ENCODE data around the gene ADAM12. TPM values are rescaled to one million over a fixed set of nuclear protein-coding genes. Genes with fewer than 3 reads are reported as not detected.

Gene ADAM12
- total RNA-seq, 1 donor from 2014 or later, result not detected

DNA sequence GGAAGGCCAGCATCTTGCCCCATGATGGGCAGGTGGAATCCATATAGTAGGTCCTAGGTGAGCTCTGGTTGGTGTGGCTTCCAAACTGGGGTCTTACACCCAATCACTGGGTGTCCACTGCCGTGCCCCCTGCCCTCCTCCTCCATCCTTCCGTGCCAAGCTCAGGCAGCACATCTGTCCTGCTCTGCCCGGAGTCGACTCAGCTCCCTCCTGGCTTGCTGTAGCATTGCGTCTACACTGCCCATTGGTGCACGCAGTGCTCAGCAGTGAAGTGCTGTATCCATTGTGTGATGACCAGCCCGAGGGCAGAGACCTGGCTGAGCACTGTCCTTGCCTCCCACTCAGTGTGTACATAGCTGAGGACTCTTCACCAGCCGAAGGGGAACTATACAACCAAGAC, 148.4 kb downstream of the ADAM12 start:
- DNase-seq (ENCODE audit: low spot score) (no peak), ATAC-seq (no peak)

DNA sequence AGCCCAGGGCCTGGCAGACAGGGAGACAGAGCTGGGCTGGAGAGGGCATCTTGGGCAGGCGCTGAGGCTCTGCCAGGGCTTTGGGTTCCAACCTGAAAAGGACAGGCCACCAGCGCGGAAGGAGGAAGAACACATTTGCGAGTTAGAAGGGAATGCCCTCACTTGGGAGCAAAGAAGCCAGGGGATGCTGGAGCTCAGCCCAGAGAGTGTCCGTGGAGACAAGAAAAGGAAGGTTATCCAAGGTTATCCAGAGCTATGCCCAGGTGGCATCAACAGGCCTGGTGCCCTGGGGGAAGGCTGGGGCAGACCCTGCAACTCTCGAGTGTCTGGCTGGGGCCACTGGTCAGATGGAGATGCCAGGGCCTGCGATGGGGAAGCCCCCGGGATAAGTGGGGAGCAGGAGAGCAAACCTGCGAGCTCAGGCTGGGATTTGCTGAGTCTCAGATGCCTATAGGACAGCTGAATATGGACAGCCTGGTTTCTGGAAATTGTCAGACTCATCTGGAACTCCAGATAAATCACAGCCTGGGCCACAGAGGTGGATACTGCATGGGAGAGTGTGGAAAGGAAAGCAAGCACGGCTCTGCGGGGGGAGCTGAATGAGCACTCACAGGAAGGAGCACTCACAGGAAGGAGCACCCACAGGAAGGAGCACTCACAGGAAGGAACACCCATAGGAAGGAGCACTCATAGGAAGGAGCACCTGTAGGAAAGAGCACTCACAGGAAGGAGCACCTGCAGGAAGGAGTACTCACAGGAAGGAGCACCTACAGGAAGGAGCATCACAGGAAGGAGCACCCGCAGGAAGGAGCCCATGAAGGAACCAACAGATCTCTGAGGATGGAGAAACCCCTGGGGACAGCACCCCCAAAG, 152.1 kb downstream of the ADAM12 start:
- DNase-seq (ENCODE audit: low spot score) (no peak), ATAC-seq (no peak)

DNA sequence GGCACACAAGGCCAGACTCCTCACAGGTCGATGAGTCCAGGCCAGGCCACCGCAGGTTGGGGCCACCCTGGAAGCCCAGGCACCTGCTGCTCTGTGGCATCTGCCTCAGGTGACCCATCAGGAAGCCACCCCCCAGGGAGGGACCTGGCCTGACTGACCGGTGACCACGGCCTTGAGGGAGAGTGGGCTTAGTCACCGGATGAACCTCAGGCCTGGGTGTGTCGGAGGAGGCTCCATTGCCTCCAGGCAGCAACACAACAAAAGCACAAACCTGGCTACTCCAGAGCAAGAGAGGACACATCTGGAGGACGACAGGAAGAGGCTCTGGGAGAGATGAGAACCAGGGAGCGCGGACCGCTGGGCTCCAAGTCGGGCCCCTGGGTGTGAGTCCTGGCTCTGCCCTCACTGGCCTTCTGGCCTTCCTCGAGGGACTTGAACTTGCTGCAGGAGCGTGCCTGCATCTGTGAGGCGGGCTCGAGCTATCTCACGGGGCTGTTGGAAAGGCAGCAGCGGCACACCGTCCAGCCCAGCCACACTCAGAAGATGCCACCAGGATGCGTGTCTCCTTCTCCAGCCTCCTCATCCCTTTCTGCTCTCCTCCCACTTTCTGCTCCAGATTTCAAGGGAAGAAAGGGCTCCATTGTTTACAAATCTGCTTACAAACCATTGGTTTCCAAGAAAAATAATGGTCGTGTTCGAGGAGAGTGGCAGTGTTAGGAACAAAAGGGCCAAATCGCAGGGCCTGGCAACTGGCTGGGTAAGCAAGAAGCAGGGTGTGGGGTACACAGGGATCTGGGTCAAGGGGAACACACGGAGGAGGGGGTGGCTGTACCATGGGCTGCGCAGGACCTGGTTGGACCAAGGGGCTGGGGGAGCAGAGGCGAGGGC, 152.9 kb downstream of the ADAM12 start:
- ATAC-seq, result no peak
- no peak for DNase-seq (ENCODE audit: low spot score)

DNA sequence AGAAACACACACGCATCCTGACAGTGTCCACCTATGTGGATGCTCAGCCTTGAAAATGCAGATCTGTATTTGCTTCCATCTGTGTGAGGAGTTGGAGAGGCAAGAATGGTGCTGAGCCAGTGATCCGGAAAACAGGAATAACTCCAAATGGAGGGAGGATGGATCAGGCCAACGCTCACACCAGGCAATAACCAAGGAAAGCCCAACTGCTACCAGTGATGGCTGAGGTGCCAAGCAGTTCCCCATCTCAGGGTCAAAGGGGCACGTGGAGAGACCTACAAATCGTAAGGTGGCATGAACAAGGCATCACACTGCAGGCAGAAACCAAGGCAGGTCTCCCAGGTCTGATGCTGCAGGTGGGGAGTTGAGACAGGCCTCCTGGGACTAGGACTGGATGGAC, 153.6 kb downstream of the ADAM12 start:
- DNase-seq (ENCODE audit: low spot score), result no peak
- ATAC-seq, result no peak

DNA sequence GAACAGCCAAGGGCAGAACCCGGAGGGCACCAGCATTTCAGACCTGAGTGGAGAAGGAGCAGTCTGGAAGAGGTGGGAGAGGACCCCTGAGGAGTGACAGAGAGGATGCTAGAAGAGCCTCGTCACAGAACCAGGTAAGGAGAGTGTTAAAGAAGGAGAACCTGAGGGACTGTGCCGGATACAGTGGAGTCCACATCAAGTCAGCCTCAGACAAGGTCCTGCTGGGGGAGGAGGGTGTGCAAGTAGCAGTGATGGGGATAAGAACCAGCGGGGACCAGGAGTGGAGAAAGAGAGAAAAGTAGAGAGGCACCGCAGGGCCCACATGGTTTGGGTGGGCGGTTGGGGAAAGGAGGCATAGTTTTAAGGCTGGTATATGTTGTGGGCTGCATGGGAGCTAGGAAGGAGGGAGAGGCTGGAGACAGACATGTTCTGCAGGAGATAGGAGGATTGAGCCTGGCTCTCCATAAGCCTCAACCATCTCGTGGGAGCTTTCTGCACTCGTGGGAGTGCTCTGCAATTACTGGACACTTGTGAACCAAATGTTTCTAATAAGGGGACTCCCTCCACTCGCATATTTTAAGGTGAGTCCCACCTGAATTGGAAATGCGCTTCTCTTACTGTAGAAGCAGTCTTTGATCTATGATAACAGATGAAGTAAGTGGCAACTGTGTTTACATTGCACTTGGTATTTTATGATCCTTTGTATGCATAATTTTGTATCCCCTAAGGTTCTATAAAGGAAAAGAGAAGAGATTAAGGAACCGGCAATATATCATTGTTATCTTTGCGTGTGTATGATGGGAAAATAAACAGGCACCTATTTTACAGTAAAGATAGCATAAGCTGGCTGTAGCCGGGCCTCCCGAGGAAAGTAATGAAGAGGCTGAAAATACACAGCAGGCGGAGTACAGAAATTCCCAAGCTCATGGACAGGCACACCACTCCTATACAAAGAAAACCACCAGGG, 154.8 kb downstream of the ADAM12 start:
- no peak for DNase-seq (ENCODE audit: low spot score)
- ATAC-seq, result no peak

DNA sequence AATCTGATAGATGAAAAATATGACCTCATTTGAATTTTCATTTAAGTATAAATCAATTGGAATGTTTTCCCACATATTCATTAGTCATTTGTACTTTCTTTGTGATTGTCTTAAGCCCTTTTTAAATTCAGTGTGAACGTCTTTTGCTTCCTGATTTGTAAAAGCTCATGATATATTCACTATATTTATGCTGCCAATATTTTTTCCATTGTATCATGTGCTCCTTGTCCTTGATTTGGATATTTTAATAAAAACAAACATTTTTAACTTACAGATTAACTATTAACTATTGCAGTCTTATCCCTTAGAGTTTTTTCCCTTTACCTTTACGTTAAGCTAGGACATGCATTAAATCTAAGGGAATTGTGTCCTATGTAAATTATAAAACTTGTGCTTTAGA, 157.7 kb downstream of the ADAM12 start:
- no peak for ATAC-seq
- no peak for DNase-seq (ENCODE audit: low spot score)

DNA sequence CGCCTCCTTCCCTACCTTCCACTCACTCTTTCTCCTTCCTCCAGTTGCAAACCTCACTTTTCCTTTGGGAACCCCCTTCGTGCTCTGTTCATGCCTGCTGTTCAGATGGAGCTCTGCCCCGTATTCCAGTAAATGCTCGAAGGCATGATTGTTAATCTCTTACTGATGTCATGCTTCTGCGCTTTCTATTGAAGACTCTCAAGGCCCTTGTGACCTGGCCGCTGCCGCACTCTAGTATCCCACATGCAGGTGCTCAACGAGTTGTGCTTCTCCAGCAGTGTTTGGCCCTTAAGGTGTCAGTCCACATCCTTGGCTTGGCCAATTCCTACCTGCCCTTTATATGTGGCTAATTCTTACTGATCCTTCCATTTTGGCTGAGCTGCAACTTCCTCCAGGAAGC, 158.6 kb downstream of the ADAM12 start:
- DNase-seq (ENCODE audit: low spot score), result no peak
- ATAC-seq, result no peak

DNA sequence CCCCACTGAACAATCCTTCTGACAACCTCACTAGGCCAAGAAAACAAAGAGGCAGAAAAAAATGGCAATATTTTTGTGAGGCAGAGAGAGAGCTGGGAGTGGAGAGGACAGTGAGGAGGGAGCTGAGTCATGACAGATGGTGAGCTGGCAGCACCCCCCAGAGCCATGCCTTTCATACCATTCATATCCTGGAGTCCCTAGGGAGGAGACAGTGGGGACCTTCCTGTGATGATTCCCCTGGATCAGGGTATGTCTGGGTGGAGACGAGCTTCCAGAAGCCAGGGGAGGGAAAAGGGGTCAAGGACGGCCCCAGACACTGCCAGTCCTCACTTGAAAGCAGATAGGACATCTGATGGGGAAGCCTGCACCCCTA, 160.5 kb downstream of the ADAM12 start:
- ATAC-seq, result no peak
- no peak for DNase-seq (ENCODE audit: low spot score)

DNA sequence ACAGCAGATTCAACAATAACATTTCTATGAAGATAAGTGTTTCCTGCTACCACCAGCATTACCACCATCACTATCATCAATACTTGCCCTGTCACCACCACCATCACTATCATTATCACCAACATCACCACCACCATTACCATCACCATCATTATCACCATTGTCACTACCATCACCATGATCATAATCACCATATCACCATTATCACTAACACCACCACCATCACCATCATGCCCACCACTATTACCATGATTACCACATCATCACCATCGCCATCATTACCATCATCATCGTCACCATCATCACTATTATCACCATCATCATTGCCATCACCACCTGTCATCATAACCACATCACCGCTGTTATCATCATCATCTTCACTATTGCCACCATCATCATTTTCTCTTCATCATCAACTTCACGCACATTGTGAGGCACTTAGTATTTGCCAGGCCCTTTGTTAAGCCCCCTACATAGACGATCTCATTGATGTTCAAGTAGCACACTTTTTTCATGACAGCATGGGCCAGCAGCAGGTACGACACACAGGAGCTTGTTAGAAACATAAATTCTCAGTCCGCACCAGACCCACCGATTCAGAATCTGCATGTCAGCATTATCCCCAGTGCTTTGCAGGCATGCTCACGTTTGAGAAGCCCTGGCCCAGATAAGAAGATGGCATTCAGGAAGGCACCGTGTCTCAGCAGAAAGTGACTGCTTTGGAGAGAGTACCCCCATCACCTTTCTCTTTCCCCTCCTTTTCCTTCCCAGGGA, 161.1 kb downstream of the ADAM12 start:
- ATAC-seq, result no peak
- no peak for DNase-seq (ENCODE audit: low spot score)

DNA sequence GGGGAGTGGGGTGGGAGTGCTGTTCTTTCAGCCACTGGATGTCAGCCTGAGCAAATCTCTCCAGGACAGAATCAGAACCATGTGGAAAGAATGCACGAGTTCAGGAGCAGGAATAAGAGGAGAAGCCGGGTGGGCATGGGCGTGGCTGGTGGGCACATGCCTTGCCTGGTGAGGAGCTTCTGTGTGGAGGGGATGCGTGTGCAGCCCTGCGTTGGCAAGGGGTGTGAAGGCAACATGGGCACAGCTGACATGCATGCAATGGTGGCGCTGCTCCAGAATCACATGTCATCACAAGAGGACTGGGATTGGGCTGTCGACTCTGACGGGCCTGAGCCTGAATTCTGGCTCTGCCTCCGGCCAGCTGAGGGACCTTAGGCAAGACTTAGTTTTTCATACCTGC, 162.1 kb downstream of the ADAM12 start:
- no peak for ATAC-seq
- no peak for DNase-seq (ENCODE audit: low spot score)

DNA sequence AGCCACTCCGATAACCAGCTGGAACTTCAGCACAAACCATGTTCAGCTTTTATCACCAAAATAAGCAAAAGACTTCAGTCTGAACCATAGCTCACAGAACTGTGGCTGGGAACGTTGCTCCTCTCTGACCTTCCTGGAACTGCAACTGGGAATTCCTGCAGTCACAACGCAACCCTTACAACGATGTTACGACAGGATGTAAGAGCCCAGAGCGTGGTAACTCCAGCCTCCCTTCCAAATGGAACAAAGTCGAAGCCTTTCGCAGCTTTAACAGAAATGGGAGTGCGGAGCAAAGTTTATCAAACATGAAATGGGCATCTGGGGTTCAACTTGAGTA, 162.6 kb downstream of the ADAM12 start:
- DNase-seq (ENCODE audit: low spot score), result no peak
- ATAC-seq, result peak; percentile 31

DNA sequence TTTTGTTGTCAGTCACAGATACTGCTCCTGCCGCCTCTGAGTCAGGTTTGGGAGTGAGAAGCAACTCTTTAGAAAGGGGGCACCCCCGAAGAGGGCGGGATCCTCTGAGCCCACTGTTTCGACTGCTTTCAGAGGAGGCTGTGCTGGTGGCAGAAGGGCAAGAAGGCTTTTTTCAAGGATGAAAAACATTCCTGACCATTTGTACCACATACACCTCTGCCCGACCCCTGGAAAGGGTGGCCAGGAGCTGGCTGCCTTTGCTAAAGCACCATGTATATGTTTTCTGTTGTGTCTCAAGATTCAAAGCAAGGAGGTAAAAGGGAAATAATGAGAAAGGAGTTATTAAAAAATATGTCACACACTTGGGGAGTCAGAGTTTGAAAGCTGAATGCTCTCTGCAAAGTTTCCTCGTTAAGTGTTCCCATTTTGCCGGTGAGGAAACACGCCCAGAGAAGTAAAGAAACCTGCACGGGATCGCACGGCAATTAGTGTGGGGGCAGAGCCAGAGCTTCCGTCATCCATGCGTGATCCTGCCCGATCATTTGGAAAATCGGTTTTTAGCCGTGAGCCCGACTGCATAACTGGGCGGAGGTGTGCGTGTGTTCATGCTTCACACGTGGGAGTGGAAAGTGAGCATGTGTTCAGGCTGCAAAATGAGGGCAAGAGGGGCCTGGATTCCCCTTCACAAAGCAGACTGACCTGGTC, 163.2 kb downstream of the ADAM12 start:
- DNase-seq (ENCODE audit: low spot score) (no peak), ATAC-seq (no peak)

DNA sequence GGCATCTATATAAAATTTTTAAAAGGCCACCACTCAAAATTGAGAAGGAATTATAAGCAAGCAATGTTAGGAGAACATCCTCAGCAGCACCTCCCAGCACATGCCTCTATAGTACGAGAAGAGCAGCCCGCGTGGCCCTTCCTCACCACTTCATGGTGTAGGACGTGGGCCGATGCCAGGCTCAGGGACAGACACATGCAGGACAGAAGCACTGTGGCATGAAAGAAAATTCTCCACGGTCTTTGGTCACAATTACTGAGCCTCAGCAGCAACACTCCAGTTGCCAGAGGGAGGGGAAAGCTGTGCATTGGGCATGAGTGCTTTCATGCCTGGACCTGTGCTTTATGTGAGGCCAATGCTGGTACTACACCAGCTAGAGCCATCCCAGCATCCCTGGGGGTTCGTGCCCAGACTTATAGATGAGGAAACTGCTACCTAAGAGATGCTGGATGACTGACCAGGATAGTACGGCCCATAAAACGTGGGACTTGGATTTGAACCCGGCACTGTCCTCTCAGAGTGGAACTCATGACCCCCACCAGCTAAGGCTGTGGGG, 164.7 kb downstream of the ADAM12 start:
- ATAC-seq, result no peak

DNA sequence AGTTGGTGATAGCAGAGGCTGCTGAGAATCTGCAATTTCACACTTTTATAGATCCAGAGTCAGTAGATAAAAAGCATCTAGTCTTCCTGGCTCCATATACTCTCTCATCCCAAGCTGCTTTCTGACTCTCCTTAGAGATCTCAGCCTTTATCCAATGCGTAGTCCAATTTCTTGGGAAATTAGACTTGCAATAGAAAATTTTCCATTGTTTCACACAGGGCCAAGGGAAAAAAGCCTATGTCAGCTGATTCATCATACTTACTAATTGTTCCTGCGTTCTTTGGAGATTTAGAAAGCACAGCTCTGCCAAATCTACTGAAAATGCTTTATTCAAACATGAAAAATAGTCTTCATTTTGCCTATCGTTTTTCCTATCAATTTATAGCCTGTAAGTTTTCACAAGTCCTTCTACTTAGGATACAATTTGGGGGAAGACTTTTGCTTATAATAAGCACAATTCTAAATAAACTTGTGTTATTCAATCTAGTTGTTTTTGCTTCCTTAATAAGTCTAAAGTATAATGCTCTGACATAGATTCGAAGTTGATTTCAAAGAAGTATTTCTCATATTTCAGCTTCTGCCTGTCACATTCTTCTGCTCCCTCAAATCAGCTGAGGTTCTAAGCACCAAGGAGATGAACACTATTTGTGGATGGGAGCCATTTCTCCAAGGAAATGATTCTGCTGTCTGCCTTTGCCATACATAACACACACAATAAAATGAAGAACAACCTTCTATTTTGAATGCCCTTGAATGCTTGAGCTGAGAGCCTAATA, 165.4 kb downstream of the ADAM12 start:
- ATAC-seq (no peak), DNase-seq (ENCODE audit: low spot score) (no peak)

More for the DNA sequence above, 164.7 kb downstream of the ADAM12 start:
- DNase-seq (ENCODE audit: low spot score), result no peak

DNA sequence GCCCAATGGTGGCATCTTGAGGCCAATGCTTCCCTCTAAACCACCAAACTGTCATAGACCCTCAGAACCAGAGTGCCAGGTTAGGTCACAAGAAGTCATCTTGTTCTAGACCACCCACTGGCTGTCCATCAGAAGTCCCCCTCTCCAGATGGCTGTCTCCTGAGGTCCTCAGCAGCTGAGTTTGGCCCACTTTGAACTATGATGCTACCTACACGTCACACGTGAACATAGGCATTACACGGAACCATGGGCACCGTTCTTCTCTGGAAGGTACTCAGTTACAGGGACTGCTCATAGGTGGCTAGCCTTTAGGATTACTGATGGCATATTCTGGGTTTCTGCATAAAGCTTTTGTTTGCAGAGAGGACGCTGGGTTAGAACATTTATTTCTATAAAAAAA, 166.4 kb downstream of the ADAM12 start:
- no peak for DNase-seq (ENCODE audit: low spot score)
- no peak for ATAC-seq

DNA sequence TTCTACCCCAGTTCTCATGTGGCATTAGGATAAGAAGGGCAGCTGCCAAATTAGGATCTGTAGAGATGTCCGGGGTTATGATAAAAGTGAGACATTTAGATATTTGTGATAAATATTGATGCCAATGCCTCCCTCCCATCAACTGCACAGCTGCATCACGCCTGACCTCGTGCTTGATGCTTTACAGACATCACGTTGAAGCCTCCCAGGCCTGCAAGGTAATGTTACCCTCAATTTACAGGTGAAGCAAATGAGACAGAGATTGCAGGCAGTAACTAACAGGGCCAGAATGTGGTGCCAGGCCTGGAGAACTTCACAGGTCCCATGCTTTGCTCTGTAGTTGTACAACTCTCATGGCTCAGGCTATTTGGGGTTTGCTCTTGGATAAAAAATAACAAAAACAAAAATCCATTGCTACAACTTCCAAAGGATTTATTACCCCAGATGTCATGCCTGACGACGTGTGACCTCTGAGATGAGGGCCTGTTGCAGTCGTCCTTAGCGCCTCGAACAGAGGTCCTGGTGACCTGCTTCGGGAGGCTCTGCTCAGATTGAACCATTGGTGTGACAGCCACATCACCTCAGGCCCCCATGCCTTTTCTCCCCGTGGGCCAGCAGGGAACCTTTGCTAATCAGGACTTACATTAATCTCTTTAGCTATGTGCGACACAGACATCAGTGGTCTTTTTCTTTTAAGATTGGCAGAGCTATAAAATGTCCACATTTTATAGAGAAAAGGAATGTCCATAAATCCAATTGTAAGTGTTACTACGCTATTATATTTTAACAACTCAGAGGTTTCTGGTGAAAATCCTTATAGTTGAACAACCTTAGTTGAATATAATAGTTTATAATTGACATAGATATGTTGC, 169.3 kb downstream of the ADAM12 start:
- ATAC-seq (no peak), DNase-seq (ENCODE audit: low spot score) (no peak)

DNA sequence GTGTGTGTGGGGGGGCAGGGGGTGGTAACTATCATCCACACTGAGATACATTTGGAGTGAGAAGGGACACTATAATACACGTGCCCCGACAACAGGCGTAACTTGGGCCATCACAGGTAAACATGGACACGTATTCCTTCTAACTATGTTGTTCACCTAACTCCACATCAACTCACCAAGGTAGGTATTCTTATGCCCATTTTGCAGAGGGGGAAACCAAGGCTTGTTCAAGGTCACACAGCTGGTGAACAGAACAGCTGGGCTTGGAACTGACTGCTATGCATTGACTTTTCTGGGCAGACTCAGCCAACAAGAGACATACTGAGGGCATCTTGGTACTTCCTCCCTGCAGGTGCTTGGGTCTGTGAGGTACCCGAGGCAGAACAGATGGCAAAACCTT, 170.1 kb downstream of the ADAM12 start:
- ATAC-seq (no peak), DNase-seq (ENCODE audit: low spot score) (no peak)

DNA sequence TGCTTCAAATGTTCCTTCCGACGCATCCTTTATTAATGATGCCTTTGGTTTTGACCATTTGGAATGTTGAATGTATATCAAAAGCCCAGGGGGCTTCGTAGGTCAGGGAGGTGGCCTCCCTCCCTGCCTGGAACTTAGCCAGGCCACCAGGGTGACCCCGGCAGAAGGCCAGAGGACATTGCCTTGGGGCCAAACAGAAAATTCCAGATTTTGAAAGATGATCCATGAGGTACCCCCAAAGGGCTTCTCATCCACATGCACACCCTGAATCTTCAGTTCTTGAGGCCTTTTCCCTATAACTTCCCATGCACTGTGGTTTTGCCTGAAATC, 171.7 kb downstream of the ADAM12 start:
- ATAC-seq, result no peak
- no peak for DNase-seq (ENCODE audit: low spot score)
